Occipital lobe (tissue), 2 donors: ENCODE data around the gene ANP32B. TPM values are rescaled to one million over a fixed set of nuclear protein-coding genes. Genes with fewer than 3 reads are reported as not detected.

Experiments used
- DNase-seq: peaks from one replicate; lab custom pipeline; 2025; lab: John Stamatoyannopoulos, UW
- total RNA-seq: library from RNA; depleted of rRNA; stranded (reverse); fragments of >200 nt; gene quantifications from one replicate; pipeline ENCODE4 v1.2.3, GENCODE V29; 2014

ANP32B gene
- total RNA-seq, 1 donor from 2014 or later = 3.9 TPM

GRCh38 chr9:98024702-98025101 is 41.6 kb downstream of the ANP32B start:
- no peak for DNase-seq

- no peak for DNase-seq
These were observed 48.0 kb downstream of the ANP32B start for GRCh38 chr9:98031169-98031568.

- DNase-seq = no peak
These were observed 48.8 kb downstream of the ANP32B start for GRCh38 chr9:98031935-98032334.

- DNase-seq = peak; percentile 52
These were observed 51.7 kb downstream of the ANP32B start for GRCh38 chr9:98034593-98035546.

GRCh38 chr9:98037357-98037756 is 54.2 kb downstream of the ANP32B start:
- DNase-seq = no peak

GRCh38 chr9:98038958-98039357 is 55.8 kb downstream of the ANP32B start:
- no peak for DNase-seq

- DNase-seq = no peak
These were observed 56.5 kb downstream of the ANP32B start for GRCh38 chr9:98039607-98040017.

- no peak for DNase-seq
These were observed 57.1 kb downstream of the ANP32B start for GRCh38 chr9:98040212-98040611.

- no peak for DNase-seq
These were observed 60.8 kb downstream of the ANP32B start for GRCh38 chr9:98043915-98044314.

GRCh38 chr9:98045234-98046179 is 62.4 kb downstream of the ANP32B start:
- DNase-seq = no peak

GRCh38 chr9:98046180-98046543 is 63.0 kb downstream of the ANP32B start:
- DNase-seq = no peak

GRCh38 chr9:98047002-98047401 is 63.9 kb downstream of the ANP32B start:
- no peak for DNase-seq

GRCh38 chr9:98049288-98050072 is 66.3 kb downstream of the ANP32B start:
- no peak for DNase-seq

- DNase-seq = no peak
These were observed 67.2 kb downstream of the ANP32B start for GRCh38 chr9:98050351-98050750.

GRCh38 chr9:98054376-98054951 is 71.3 kb downstream of the ANP32B start:
- DNase-seq = no peak

- peak; percentile 88 for DNase-seq
These were observed 73.4 kb downstream of the ANP32B start, which contains the start of gene NANS for GRCh38 chr9:98056269-98057137. Gene NANS, plus strand, starts transcription at chr9:98056732. Its CDS starts 77 bp downstream, at chr9:98056809.

GRCh38 chr9:98057138-98057799 is 74.1 kb downstream of the ANP32B start:
- no peak for DNase-seq

GRCh38 chr9:98062161-98062560 is 79.0 kb downstream of the ANP32B start:
- no peak for DNase-seq
